Measurements from ENCODE around the gene C16orf78. TPM values are rescaled to one million over a fixed set of nuclear protein-coding genes. Genes with fewer than 3 reads are reported as not detected.

The C16orf78 gene, protein sequence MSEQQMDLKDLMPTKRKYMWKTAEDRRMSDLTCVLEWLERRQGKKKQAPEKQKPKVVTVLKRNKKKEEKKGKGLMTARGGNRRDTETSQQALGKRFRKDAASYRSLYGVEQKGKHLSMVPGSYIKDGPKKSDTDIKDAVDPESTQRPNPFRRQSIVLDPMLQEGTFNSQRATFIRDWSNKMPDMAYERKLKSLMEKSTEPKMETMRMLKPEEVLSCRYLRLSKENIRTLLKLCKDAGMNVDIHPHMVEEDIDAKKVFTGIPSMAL
- not detected for total RNA-seq

DNA sequence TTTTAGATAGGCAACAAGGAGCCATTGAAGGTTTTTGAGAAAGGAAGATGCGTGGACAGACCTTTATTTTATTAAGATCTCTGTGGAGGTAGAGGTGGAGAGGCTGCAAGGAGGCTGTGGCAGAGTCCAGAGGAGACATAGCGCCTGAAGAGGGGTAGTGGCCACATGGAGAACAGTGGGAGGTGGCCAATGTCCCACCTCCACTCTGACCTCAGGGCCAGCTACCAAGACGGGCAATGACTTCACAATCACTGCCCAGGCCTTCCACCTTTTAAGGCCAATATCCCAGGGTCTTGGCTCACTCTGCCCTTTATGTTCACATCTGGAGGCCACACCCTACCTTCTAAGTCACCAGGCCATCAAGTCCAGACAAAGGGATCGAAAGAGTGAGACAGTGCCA lies at the start of gene C16orf78:
C16orf78 (plus strand) TSS at position 301 of the 400 bp plus-strand sequence. CDS start 136 bp downstream, outside the sequence.
- no peak for DNase-seq

DNA sequence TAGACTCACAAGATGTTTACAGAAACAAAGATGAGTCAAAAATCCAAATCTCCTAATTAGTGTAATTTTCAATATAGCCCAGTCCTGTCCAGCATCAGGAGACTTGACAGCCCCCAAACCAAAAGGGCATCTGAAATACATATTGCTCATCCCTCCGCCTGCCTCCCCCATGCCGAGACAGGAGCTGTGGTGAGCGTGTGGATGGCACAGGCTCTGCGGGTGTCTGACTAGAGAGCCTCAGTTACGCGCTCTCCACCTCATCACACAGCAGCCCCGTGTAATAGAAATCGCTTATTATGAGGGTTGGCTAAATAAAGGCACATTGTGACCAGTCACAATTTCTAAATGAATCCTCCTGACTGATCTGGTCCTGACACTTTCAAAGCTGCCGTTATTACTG lies 48.9 kb upstream of the C16orf78 start:
- DNase-seq = no peak

DNA sequence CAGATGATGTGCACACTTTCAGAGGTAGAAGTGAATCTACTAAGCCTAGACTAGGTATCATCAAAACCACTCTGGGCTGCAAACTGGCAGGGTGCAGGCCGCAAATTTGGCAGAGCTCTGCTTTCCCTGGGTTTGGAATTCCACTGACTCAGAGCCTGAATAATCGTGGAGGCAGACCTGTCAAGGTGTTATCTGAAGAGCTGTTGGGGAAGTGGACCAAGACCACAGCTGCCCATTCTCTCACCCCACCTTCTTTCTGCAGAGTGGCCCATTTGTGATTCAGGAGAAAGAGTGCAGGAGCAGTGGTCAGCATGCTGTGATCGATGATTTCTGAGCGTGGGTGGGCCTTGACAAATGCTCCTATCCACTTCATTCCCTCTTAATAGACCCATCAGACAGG lies 46.1 kb upstream of the C16orf78 start:
- no peak for DNase-seq

DNA sequence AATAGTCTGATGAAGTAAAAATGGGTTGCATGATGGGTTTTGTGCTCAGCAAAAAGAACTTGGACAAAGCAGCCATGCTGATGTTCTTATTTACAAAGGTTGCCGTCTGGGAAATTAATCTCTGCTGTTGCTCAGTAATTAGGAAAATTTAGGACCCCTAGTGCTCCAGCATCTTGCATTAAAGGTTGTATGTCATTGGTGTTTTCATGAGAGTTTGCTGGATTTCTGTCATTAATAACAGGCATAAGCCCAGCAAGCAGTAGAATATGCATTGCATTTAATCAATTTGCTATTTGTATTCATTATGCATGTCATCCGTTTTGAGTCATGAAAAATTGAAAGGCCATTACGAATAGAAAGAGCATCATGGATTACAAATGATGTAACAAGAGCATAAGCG lies 45.3 kb upstream of the C16orf78 start:
- DNase-seq = no peak

DNA sequence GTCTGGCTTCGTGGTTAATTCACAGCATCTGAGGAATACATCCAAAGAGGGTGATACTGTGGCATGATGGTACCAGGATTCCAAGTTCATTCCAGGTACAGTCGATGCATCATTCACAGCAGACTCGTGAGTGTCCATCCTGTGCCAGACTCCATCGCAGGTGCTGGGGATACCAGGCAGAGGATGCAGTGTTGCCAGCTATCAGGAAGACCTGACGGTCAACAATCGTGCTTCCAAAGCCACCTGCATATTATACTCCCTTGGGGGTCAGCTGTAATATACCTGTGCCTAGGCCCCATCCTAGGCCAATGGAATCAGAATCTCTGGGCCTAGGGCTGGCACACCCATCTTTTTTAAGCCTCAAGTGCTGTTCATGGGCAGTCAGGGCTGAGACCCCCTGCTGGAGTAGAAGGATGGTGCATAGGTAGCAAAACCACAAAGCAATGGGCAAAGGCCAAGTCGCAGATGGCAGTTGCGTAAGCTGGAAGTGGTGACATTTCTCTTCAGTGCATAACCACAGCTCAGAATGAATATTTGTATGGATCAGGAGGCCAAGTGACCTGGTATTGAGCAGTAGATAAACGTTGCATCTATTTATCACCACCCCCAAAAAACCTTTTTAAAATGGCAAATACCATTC lies 42.9 kb upstream of the C16orf78 start:
- DNase-seq = no peak

DNA sequence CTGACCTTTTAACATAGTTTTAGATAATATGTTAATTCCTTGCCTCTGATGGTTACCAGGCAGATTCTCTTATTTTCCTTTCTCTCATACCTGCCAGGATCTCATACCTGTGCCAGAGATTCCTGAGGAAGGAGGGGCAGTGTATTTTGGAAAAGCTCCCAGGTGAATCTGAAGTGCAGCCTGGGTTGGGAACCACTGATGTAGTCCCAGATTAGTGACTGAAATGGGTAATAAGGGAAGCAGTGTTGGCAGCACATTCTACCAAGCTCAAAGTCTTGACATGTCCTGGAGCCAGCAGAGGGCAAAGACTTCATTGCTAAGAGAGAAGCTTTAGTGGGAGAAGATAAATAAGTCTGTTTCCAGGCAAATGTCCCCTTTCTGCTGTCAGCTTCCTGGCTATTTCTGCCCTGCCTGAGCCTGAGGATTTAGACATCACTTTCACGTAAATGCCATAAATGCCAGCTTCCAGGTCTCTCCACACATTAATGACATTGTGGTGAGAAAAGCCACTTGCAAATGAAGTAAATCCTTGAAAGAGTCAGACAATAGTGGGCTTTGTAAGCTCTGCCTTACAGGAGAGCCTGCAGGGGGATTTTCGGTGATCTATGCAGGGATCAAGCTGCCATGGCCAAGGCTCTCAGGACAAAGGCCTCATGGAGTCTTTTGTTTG lies 40.9 kb upstream of the C16orf78 start:
- DNase-seq = no peak

DNA sequence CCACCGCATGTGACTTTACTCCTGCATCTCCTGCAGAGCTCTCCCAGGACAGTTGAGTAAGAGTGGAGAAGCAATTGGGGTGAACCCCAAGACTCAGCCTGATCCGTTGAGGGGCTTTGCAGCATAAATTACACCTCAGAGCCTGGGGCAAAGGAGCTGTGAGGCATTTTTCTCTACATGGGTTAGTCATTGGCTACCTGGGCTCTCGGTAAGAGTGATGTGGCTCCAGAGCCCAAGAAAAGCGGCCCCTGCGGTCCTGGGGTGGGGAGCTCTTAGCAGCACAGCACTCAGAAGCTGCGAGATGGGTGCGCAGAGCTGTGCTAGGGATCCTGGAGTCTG lies 40.4 kb upstream of the C16orf78 start:
- DNase-seq = no peak

DNA sequence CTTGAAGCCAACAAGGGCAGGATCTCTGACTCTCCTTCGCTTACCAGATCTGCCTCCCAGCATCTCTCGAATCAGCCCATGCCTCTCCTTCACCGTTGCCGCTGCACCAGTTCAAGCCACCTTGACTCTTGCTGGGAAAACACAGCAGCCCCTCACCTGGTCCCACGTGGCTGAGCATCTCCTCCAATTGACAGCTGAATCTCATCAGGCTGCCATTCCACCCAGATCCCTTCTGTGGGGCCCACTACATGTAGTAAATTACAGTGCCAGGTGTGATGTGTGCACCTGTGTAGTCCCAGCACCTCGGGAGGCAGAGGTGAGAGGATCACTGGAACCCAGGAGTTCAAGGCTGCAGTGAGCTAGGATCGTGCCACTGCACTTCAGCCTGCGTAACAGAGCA lies 37.8 kb upstream of the C16orf78 start:
- no peak for DNase-seq

DNA sequence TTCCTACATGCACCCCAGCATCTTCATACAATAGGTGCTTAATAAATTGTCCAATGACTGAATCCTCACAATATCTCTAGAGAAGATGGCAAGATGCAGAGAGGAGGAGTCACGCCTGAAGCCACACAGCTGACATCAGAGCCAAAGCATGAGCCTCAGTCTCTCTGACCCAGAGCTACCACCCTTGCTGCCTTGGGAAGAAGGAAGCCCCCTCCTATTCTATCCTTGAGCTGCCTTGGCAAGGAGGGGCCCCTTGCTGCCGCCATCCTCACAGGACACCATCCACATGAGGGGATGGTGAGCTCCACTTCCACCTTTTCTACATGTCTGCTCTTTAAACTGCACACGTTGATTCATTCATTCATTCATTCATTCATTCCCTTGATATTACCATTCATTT lies 37.0 kb upstream of the C16orf78 start:
- DNase-seq = no peak

DNA sequence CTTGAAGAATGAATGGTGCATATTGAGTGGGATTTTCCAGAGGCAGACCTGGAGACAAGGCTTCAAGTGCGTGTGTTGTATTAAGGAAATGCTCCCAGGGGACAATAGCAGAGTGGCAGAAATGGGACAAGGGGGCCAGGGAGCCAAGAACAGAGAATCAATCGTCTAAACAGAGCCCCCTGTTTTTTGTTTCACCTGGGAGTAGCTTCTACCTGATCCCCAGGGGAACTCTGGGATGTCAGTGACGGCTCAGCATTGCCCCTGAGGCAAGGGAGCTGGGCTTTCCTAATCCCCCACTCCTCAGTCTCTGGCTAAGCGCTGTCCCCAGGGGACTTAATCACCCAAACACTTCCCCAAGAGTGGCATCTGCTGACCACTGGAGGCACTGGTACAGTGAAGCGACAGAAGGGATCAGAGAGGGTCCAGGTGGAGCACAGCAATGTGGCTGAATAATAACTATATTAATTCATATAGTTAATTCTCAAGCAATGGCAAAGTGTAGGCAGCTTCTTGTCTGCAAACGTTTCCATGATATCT lies 35.7 kb upstream of the C16orf78 start:
- DNase-seq = no peak

DNA sequence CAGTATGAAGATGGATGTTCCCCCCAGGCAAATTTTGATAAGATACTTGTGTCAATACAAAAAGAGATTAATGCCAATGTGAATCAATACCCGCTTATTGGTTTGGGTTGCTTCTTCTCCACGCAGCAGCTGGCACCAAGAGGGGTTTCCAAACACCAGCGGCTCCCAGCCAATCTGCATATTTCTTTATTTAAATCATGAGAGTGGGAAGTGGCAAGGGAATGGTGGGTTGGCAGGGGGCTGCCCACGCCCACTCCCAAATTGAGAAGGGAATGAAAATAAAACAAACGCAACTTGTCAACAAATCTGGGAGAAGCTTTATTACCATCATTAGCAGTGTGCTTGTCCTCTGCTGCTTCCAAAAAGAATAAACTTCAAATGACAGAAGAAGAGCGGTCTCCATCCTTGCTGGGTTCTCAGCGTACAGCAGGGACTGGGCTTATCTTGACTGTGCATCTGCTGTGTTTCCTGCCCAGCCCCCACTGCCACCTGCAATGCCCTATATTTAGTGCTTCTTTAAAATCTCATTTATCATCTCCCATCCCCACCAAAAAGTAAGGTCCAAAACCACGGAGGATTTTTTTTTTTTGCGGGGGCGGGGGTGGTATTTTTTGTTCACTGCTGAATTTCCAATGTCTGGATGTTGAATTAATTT lies 34.9 kb upstream of the C16orf78 start:
- no peak for DNase-seq

DNA sequence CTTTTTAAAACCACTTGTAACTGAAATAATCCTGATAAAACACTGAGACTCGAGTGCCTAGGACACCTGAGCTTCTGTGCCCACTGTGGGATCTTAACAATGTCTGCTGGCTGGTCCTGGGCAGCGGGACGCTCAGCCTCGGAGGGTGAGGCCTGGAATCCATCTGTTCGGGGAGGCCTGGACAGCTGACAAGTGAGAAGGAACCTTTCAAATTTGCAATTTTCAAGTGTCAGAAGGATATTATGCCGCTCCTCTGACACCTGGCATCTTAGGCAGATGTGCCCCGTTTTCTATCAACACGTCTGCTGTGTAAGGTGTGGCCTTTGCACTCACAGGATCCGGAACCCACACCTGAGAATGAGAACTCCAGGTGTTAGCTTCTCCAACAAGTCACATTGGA lies 33.1 kb upstream of the C16orf78 start:
- DNase-seq = no peak

DNA sequence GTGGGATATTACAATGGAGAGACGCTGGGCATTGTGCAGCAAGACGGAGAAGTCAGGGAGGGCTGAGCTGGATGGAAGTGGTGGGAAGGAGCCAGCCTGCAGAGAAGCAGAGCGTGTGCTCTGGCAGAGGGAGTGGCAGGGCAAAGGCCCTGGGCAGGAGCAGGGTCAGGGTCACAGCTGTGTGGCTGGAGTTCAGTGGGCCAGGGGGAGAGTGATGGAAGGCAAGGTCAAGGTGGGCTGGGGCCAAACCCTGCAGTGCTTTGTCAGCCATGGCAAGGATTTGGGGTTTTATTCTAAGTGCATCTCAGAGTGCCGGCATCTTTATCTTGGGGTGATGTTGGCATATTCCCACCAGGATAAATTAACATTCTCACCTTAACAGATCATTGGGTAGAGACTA lies 31.9 kb upstream of the C16orf78 start:
- DNase-seq = no peak

DNA sequence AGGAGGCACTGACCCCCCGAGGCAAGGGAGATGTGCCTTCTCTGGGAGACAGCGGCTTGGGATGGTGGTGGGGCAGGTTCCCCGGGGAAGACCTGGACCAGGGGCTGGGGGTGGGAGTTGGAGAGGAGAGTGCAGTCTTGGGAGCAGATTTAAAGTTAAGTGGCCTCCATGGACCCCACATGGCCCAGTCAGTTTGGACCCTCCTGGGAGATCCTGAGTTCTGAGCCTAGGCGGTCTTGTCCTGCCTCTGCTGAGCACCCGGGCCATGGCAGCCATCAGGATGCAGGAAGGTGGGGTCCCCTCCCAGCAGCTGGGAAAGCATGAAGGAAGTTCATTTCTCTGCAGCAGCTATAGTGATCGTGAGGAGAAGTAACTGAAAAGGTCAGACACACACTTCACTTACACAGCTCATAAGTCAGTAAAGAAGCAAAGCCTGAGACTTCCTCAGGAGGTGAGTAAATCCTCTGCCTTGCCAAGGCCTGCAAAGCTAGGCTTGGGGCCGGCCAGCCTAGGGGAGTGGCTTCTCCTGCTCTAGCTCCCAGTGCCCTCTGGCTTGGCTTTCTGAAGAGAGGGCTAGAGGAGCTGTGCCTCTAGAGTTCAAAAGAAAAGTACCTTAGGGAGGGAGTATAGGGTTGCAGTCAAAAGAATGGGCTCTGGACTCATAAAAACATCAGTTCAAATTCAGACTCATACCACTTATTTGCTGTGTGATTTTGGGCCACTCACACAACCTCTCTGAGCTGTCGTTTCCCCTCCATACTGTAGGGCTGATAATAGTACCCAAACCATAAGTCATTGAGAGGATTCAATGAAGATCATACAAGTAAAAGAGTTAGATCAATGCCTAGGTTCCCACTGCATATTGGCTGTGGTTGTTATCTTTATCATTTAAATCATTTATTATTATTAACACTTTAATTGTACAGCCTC lies 31.0 kb upstream of the C16orf78 start:
- no peak for DNase-seq

DNA sequence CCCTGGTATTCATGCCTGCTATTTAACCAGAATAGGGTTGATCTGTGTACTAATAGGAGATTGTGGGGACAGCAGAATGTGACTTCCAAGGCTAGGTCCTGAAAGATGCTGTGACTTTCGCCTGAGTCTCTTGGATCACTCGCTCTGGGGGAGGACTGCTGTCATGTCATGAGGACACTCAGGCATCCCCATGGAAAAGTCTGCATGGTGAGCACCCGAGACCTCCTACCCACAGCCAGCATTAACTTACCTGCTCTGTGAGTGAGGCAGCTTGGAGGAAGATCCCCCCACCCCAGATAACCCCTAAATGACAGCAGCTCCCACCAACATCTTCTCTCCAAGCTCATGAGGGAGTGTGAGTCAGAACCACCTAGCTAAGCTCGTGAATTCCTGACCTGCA lies 30.3 kb upstream of the C16orf78 start:
- no peak for DNase-seq

DNA sequence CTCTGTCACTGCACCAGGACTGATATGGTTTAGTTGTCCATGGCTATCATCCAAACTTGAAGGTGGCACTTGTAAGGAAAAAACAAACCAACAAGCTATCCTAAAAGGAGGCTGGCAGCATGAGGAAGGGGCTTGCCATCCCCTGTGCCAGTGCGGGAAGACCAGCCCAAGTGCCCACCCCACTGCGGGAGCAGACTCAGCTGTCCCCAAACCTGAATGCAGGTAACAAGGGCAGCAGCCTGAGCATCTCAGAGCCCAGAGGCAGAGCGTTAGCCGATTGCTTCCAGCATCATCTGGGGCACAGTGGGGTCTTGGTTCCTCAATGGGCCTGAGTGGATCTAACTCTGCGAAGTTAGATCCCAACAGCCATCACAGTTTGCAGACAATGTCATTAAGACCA lies 29.2 kb upstream of the C16orf78 start:
- DNase-seq = no peak

DNA sequence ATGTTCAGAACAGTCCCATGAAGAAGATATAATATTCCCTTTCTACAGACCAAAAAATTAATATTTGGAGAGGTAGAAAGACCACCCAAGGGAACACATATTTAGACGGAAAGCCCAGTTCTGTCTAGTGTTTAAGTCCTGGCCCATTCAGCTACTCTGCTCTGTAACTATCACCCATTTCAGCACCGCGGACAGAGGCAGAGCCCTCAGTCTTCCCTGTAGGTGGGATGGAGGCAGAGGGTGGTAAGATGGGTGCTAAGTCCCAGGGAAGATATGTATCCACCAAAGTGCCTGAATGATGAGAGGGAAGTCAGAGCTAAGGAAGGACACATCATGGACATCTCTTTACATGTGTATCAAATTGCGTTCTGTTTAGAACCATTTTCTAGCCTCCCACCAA lies 27.8 kb upstream of the C16orf78 start:
- DNase-seq = no peak

DNA sequence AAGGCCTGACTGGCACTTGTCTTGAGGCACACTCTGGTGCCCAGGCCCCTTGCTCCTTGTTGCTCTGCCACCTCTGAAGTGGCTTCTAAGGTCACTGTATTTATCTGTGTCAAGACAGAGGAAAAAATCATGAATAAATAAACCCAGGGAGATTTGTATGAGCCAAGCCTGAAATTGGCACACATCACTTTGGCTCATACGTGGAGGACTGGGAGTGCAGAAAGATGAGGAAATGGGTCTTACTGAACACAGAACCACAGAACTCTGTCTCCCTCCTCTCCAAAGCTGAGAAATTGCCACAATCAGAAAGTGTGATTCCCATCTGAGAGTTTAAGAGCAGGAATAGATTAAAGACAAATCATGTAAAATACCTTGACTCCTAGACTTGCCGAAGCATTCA lies 27.1 kb upstream of the C16orf78 start:
- no peak for DNase-seq

DNA sequence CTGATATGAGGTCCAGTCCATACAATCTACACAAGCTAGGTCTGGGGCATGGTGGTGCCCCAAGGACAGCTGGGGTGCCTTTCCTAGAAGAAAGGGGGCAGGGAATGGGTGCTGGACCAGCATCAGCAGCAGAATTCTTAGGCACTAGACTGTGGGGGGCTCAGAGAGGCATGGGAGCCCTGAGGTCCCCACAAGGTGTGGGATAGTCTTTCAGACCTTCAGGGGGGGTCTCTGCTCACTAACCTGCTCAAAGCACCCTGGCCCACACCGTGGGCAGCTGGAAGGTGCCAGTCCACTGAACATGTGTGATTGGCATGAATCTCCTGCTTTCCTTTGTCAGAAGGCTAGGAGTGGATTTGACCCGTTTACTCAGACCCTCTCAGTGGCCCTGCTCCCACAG lies 26.1 kb upstream of the C16orf78 start:
- no peak for DNase-seq

DNA sequence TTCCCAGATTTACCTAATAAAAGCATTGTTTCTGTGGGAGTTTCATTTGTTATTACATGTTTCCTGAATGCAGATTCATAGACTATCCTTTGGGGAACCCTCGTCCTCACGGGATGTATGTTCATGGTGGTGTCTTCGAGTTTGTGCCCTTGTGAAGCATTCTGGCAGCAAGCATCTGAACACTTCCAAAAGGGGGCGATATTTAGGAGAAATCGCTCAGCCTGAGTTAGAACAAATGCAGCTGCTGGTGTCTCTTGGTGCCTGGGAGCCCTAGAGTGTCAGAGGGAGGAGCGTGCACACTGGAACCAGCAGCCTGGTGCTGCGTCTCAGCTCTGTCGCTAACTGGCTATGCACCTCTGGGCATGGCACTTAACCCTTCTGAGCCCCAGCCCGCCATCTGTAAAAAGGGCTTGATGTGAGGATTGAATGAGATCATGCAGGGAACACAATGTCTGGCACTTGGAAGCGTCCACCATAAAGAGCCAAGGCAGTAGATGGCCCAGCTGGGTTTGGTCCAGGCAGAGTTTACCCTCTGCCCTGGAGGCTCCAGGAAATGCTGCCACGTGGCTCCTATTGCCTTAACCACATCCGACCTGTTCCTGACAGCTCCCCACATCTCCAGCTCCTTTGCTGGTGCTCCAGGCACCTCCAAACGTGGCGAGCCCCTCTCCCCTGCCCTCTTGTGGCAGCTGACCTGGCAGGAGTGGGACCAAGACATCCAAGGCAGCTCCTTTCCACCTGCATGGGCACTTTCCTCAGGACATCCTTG lies 25.0 kb upstream of the C16orf78 start:
- DNase-seq = no peak

Measured in skin of body (tissue), 2 donors.